ENCODE measurements around the gene PRPF19.

DNA sequence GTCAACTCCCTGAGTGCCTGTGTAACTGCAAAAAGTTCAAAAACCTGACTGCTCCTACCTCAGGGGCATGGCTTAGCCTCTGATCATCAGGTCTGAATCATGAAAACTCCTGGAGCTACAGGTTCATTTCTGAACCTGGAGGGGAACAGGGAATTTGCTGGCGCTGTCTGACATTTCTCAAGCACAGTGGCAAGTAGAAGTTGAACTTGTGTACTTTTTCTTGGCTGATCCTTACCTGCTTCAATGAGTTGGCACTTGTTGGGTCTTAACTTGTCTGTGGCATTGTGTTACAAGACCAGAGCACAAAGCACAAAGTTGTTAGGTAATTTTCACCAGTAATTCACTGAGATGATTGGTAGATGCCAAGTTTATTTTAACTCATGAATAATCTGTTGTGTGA is 10.9 kb upstream of the PRPF19 start:
- TF ChIP-seq, protein P1, sequence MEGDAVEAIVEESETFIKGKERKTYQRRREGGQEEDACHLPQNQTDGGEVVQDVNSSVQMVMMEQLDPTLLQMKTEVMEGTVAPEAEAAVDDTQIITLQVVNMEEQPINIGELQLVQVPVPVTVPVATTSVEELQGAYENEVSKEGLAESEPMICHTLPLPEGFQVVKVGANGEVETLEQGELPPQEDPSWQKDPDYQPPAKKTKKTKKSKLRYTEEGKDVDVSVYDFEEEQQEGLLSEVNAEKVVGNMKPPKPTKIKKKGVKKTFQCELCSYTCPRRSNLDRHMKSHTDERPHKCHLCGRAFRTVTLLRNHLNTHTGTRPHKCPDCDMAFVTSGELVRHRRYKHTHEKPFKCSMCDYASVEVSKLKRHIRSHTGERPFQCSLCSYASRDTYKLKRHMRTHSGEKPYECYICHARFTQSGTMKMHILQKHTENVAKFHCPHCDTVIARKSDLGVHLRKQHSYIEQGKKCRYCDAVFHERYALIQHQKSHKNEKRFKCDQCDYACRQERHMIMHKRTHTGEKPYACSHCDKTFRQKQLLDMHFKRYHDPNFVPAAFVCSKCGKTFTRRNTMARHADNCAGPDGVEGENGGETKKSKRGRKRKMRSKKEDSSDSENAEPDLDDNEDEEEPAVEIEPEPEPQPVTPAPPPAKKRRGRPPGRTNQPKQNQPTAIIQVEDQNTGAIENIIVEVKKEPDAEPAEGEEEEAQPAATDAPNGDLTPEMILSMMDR (IDR thresholded peaks at IDR 0.05) = no peak
- TF ChIP-seq POLR2A (IDR thresholded peaks at IDR 0.05) = no peak
